ENCODE data around the gene ARHGEF4. TPM values are rescaled to one million over a fixed set of nuclear protein-coding genes. Genes with fewer than 3 reads are reported as not detected.

ARHGEF4 gene
- total RNA-seq, 6 experiments from 2014 or later: 0.44 to 6.7 (median 0.67) TPM; not detected in 2

GRCh38 chr2:130963196-130963848, 126.6 kb downstream of the ARHGEF4 start:
- DNase-seq: no peak

GRCh38 chr2:130963849-130964793, 127.4 kb downstream of the ARHGEF4 start:
- H3K9me3 ChIP-seq: no peaks in the 10 kb centered on the region
- H3K36me3 ChIP-seq: no peaks in the 10 kb centered on the region
- peaks cover 0 to 10% of the 10 kb centered on the region in 2 donors for H3K27me3 ChIP-seq
- peak; percentile 60 to 76 (median 62) for ATAC-seq
- TF ChIP-seq CTCF (IDR thresholded peaks at IDR 0.05) (peak in 3 of 4 donors; percentile 10 to 33 (median 29)), POLR2A (IDR thresholded peaks at IDR 0.05) (no peak)
- peaks cover 0 to 6% (median 0%) of the 10 kb centered on the region in 4 donors for H3K4me1 ChIP-seq
- peak in 1 of 3 donors; percentile 44 for DNase-seq
- intact Hi-C loops (cut with DNase I): no loop called here
- WGBS (ENCODE audit: insufficient coverage, low coverage, low lambda C conversion rate, missing lambda C conversion rate): 5% methylated on average over 30 of the region's 84 CpGs
- H3K4me3 ChIP-seq: peak overlapping the region in 1 of 3 donors; percentile 21
- H3K27ac ChIP-seq: no peak overlapping the region

More at GRCh38 chr2:130963196-130963848, 126.6 kb downstream of the ARHGEF4 start:
- H3K4me3 ChIP-seq: peak overlapping the region in 1 of 3 donors; percentile 21
- intact Hi-C loops (cut with DNase I): no loop called here
- H3K9me3 ChIP-seq: no peaks in the 10 kb centered on the region
- H3K4me1 ChIP-seq: peaks cover 0 to 6% (median 0%) of the 10 kb centered on the region in 4 donors
- 4% methylated on average over 5 of the region's 90 CpGs for WGBS (ENCODE audit: insufficient coverage, low coverage, low lambda C conversion rate, missing lambda C conversion rate)
- peaks cover 0 to 10% of the 10 kb centered on the region in 2 donors for H3K27me3 ChIP-seq
- no peak for ATAC-seq
- H3K27ac ChIP-seq: no peak overlapping the region
- no peaks in the 10 kb centered on the region for H3K36me3 ChIP-seq
- TF ChIP-seq POLR2A (IDR thresholded peaks at IDR 0.05) (no peak), CTCF (IDR thresholded peaks at IDR 0.05) (no peak)

GRCh38 chr2:130964931-130965330, 128.2 kb downstream of the ARHGEF4 start:
- H3K36me3 ChIP-seq: no peaks in the 10 kb centered on the region
- DNase-seq (no peak), ATAC-seq (no peak)
- WGBS (ENCODE audit: insufficient coverage, low coverage, low lambda C conversion rate, missing lambda C conversion rate): 44% methylated on average over 2 of the region's 3 CpGs
- peaks cover 0 to 10% of the 10 kb centered on the region in 2 donors for H3K27me3 ChIP-seq
- peaks cover 0 to 6% (median 0%) of the 10 kb centered on the region in 4 donors for H3K4me1 ChIP-seq
- TF ChIP-seq POLR2A (IDR thresholded peaks at IDR 0.05): no peak
- TF ChIP-seq CTCF (IDR thresholded peaks at IDR 0.05): no peak
- no peaks in the 10 kb centered on the region for H3K9me3 ChIP-seq
- no peak overlapping the region for H3K4me3 ChIP-seq
- intact Hi-C loops (cut with DNase I): no loop called here
- H3K27ac ChIP-seq: no peak overlapping the region

GRCh38 chr2:130966149-130966774, 129.5 kb downstream of the ARHGEF4 start:
- no peak overlapping the region for H3K4me3 ChIP-seq
- H3K27me3 ChIP-seq: peaks cover 0 to 10% of the 10 kb centered on the region in 2 donors
- intact Hi-C loops (cut with DNase I): no loop called here
- DNase-seq (no peak), ATAC-seq (peak in 3 of 4 donors; percentile 19 to 55 (median 34))
- TF ChIP-seq POLR2A (IDR thresholded peaks at IDR 0.05) (no peak), CTCF (IDR thresholded peaks at IDR 0.05) (no peak)
- no peaks in the 10 kb centered on the region for H3K9me3 ChIP-seq
- no peak overlapping the region for H3K27ac ChIP-seq
- no peaks in the 10 kb centered on the region for H3K36me3 ChIP-seq
- H3K4me1 ChIP-seq: peaks cover 0 to 6% (median 0%) of the 10 kb centered on the region in 4 donors
- WGBS (ENCODE audit: insufficient coverage, low coverage, low lambda C conversion rate, missing lambda C conversion rate): 12% methylated on average over 8 of the region's 15 CpGs
